Prostate gland (tissue), 2 donors: ENCODE data around the gene ALKBH5. TPM values are rescaled to one million over a fixed set of nuclear protein-coding genes. Genes with fewer than 3 reads are reported as not detected.

Experiments used
- DNase-seq: peaks from one replicate; pipeline ENCODE4 v3.0.0-alpha.2; 2019; ENCODE audit warnings: low spot score
- H3K27ac ChIP-seq, 2 donors: fragments of 200-600 bp; sonication (generic); 2 replicates each; pipeline ENCODE4 v1.5.1; 2017 to 2019
- H3K27me3 ChIP-seq: fragments of 200-600 bp; sonication (generic); replicated peaks from 2 replicates; pipeline ENCODE4 v1.5.1; 2019; ENCODE audit not compliant: insufficient read depth
- H3K36me3 ChIP-seq, 2 donors: fragments of 200-600 bp; sonication (generic); 1 replicate in 1 of 2; 2 replicates in 1 of 2; pipeline versions ENCODE4 v1.5.1 to v1.8.1; 2017 to 2019
- H3K4me1 ChIP-seq: fragments of 200-600 bp; sonication (generic); replicated peaks from 2 replicates; pipeline ENCODE4 v1.5.1; 2019
- H3K4me3 ChIP-seq, 2 donors: fragments of 200-600 bp; sonication (generic); 2 replicates each; pipeline ENCODE4 v1.5.1; 2017 to 2019
- H3K9me3 ChIP-seq: fragments of 200-600 bp; sonication (generic); 2 replicates; pipeline ENCODE4 v1.5.1; 2017
- CTCF ChIP-seq, 4 experiments: fragments of 200-600 bp in 2 of 4; fragments of 450-650 bp in 2 of 4; sonication (generic) in 2 of 4; IDR thresholded peaks; 1 replicate in 3 of 4; 2 replicates in 1 of 4; pipeline ENCODE4 v1.5.1; 2016 to 2019; ENCODE audit warnings: antibody characterized with exemption in 4 of 4, mild to moderate bottlenecking in 2 of 4, moderate library complexity in 2 of 4
- POLR2A ChIP-seq: fragments of 450-650 bp; IDR thresholded peaks from one replicate; pipeline ENCODE4 v1.6.1; 2016; ENCODE audit warnings: antibody characterized with exemption, mild to moderate bottlenecking
- POLR2AphosphoS5 ChIP-seq: sonication (generic); formaldehyde crosslinking; IDR thresholded peaks from one replicate; pipeline ENCODE4 v1.6.1; 2017; ENCODE audit warnings: antibody characterized with exemption
- WGBS: methylation state at CpG from one replicate; pipeline ENCODE4 v1.1.5; 2018; 5-methylcytosine and 5-hydroxymethylcytosine counted together
- intact Hi-C: fragments of 100-400 bp; cut with DNase I; formaldehyde crosslinking; loops from one replicate; pipeline ENCODE4 v1.14.2; 2022
- total RNA-seq, 2 donors: library from RNA; depleted of rRNA; stranded (reverse); fragments of >200 nt; gene quantifications; one replicate each; pipeline ENCODE4 v1.1.0, GENCODE V29; 2016

The ALKBH5 gene
- total RNA-seq, 2 donors from 2014 or later, result 132 to 230 TPM

- WGBS, result 19% methylated on average over 4 of the region's 4 CpGs
- H3K9me3 ChIP-seq, result no peaks in the 10 kb centered on the region
- no peaks in the 10 kb centered on the region for H3K4me1 ChIP-seq
- intact Hi-C loops, result no loop called here
- no peaks in the 10 kb centered on the region for H3K27me3 ChIP-seq
- no peak overlapping the region for H3K27ac ChIP-seq
- TF ChIP-seq CTCF (IDR thresholded peaks at IDR 0.05) (no peak), POLR2A (no peak), POLR2AphosphoS5 (no peak)
- no peak for DNase-seq
- H3K4me3 ChIP-seq, result no peak overlapping the region
- H3K36me3 ChIP-seq, result no peaks in the 10 kb centered on the region
Measured at GRCh38 chr17:18198530-18198929, 14.9 kb downstream of the ALKBH5 start.

- Histone ChIP-seq H3K27me3 (no peaks in the 10 kb centered on the region), H3K36me3 (no peaks in the 10 kb centered on the region), H3K4me1 (no peaks in the 10 kb centered on the region), H3K27ac (no peak overlapping the region), H3K9me3 (no peaks in the 10 kb centered on the region), H3K4me3 (no peak overlapping the region)
- 78% methylated on average over 4 of the region's 4 CpGs for WGBS
- TF ChIP-seq CTCF (IDR thresholded peaks at IDR 0.05), result no peak
- TF ChIP-seq POLR2A, result no peak
- no peak for TF ChIP-seq POLR2AphosphoS5
- intact Hi-C loops, result no loop called here
- no peak for DNase-seq
Measured at GRCh38 chr17:18201108-18201507, 17.5 kb downstream of the ALKBH5 start.

DNA sequence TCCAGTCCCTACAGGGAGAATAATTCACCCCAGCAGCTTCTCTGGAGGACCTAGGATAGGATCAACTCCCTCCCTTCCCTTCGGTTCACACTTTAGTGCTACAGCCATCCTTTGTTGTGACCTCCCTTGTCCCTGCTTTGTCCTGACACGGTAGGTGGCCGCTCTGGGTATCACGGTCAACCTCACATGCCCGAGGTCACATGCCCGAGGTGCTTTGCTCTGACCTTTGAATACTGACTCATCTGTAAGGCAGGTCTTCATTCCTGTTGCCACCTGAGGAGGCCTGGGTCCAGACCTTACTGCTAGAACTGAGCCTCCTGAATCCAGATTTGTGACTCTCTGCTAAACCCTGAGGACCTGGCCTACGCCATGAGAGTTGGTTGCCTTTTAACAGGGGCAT lies 19.7 kb downstream of the ALKBH5 start:
- intact Hi-C loops, result no loop called here
- WGBS, result 77% methylated on average over 7 of the region's 7 CpGs
- no peak overlapping the region for H3K4me3 ChIP-seq
- H3K36me3 ChIP-seq, result peaks cover 0 to 9% of the 10 kb centered on the region in 2 donors
- H3K27me3 ChIP-seq, result no peaks in the 10 kb centered on the region
- H3K27ac ChIP-seq, result no peak overlapping the region
- H3K4me1 ChIP-seq, result no peaks in the 10 kb centered on the region
- DNase-seq, result no peak
- no peak for TF ChIP-seq POLR2AphosphoS5
- TF ChIP-seq CTCF (IDR thresholded peaks at IDR 0.05), result no peak
- no peak for TF ChIP-seq POLR2A
- H3K9me3 ChIP-seq, result no peaks in the 10 kb centered on the region

DNA sequence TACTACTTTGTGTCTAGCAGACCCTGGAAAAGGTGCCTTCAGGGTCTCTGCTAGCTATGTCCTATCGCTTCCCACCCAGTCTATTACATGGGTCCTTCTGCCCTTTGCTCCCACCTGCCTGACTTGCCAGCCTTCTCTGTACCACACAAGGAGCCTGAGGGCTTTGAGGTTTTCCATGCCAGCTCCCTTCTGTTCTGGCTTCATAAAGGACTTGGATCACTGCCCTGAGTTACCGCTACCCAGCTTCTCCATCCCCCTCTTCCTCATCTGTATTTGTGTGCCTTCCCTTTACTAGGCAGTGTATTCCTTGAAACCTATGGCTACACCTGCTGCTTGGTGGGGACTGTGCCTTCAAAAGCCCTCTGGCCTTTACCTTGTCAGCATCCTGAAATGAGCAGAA lies 22.2 kb downstream of the ALKBH5 start:
- Histone ChIP-seq H3K9me3 (no peaks in the 10 kb centered on the region), H3K27me3 (no peaks in the 10 kb centered on the region), H3K4me3 (no peak overlapping the region), H3K4me1 (no peaks in the 10 kb centered on the region), H3K36me3 (peaks cover 7 to 18% of the 10 kb centered on the region in 2 donors), H3K27ac (no peak overlapping the region)
- TF ChIP-seq POLR2AphosphoS5 (no peak), CTCF (IDR thresholded peaks at IDR 0.05) (no peak), POLR2A (no peak)
- DNase-seq, result no peak
- intact Hi-C loops, result no loop called here
- 53% methylated on average over 2 of the region's 2 CpGs for WGBS

DNA sequence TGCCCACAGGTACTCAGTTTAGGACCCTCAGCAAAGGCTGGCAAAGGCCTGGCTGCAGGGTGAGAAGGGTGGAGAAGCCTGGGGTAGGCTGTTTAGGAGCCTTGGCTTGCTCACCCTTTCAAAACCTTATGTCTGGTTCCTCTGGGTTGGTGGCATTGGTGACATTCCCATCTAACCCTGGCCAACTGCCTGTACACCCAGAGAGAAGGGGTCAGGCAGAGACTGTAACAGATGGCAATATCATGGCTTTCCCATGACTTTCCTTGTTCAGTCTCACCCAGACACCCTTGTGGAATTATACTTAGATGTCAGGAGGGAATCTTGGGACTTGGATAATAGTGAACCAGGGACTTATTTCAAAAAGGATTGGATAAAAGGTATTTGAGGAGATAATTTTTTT lies 23.3 kb downstream of the ALKBH5 start:
- intact Hi-C loops, result no loop called here
- Histone ChIP-seq H3K27ac (no peak overlapping the region), H3K36me3 (peaks cover 7 to 21% of the 10 kb centered on the region in 2 donors), H3K9me3 (no peaks in the 10 kb centered on the region), H3K27me3 (no peaks in the 10 kb centered on the region), H3K4me3 (no peak overlapping the region), H3K4me1 (no peaks in the 10 kb centered on the region)
- TF ChIP-seq CTCF (IDR thresholded peaks at IDR 0.05) (no peak), POLR2A (no peak), POLR2AphosphoS5 (no peak)
- no peak for DNase-seq
